ENCODE results near the gene MDC1. TPM values are rescaled to one million over a fixed set of nuclear protein-coding genes. Genes with fewer than 3 reads are reported as not detected.
A peak's percentile ranks its signal among the peaks of the same experiment; 100 is the strongest.

The MDC1 gene
- total and polyA plus RNA-seq, 2 of the 13 experiments (the other 11 are each of a cell fraction or from before 2014, with no cell fraction given) = 8.4 to 14.0 TPM

- TF ChIP-seq PRDM4 (CRISPR knock-in tag; IDR thresholded peaks at IDR 0.05; ENCODE audit: borderline replicate concordance) (no peak), ELK4 (CRISPR knock-in tag; IDR thresholded peaks at IDR 0.05; ENCODE audit: borderline replicate concordance) (no peak), GTF2F1 (IDR thresholded peaks at IDR 0.05; ENCODE audit: low read length) (no peak), STAT5B (CRISPR knock-in tag; IDR thresholded peaks at IDR 0.05) (no peak), ZNF652 (CRISPR knock-in tag; IDR thresholded peaks at IDR 0.05; ENCODE audit: borderline replicate concordance, low read depth) (peak; percentile 59; the same call in 1 of the 2 replicates), KMT2A (CRISPR knock-in tag; IDR thresholded peaks at IDR 0.05) (0 out of 2 replicates have a peak, but pooled peaks have one; percentile 10), ZNF33A (CRISPR knock-in tag; IDR thresholded peaks at IDR 0.05; ENCODE audit: borderline replicate concordance) (no peak), RNF2 (conservative IDR thresholded peaks at IDR 0.05; ENCODE audit: low read depth) (no peak), ZSCAN12 (CRISPR knock-in tag; IDR thresholded peaks at IDR 0.05) (no peak), MEF2D (CRISPR knock-in tag; IDR thresholded peaks at IDR 0.05) (no peak), ZNF142 (CRISPR knock-in tag; IDR thresholded peaks at IDR 0.05) (no peak), UBTF (CRISPR knock-in tag; IDR thresholded peaks at IDR 0.05) (no peak), ATM (IDR thresholded peaks at IDR 0.05; ENCODE audit: borderline replicate concordance) (no peak), KDM5B (CRISPR knock-in tag; IDR thresholded peaks at IDR 0.05; ENCODE audit: borderline replicate concordance) (no peak), ZNF589 (CRISPR knock-in tag; conservative IDR thresholded peaks at IDR 0.05) (peak; percentile 46; the same call in 1 of the 2 replicates), ZNF782 (CRISPR knock-in tag; IDR thresholded peaks at IDR 0.05; ENCODE audit: borderline replicate concordance) (0 out of 2 replicates have a peak, but pooled peaks have one; percentile 55), ZFYVE20 (CRISPR knock-in tag; IDR thresholded peaks at IDR 0.05; ENCODE audit: borderline replicate concordance, low read depth) (no peak)
These were observed 30.8 kb downstream of the MDC1 start, which contains the start of gene PPP1R18 (continued) for GRCh38 chr6:30686009-30686907.

All from HepG2 (cell line).